Glutamatergic neuron (in vitro differentiated cells): Measurements from ENCODE around the gene TMPRSS6. TPM values are rescaled to one million over a fixed set of nuclear protein-coding genes. Genes with fewer than 3 reads are reported as not detected.
A peak's percentile ranks its signal among the peaks of the same experiment; 100 is the strongest.

Source experiments
- DNase-seq: peaks from one replicate; pipeline ENCODE4 v3.0.0; 2022
- H3K27ac Mint-ChIP-seq: one replicate; pipeline ENCODE4 v1.8.0; 2020; ENCODE audit warnings: mild to moderate bottlenecking, mixed read lengths, inconsistent platforms; ENCODE audit not compliant: unreplicated experiment
- H3K27me3 Mint-ChIP-seq: one replicate; pipeline ENCODE4 v1.8.0; 2020; ENCODE audit warnings: mild to moderate bottlenecking, moderate library complexity, mixed read lengths, inconsistent platforms; ENCODE audit not compliant: unreplicated experiment
- H3K36me3 Mint-ChIP-seq: one replicate; pipeline ENCODE4 v1.8.0; 2020; ENCODE audit warnings: mild to moderate bottlenecking, mixed read lengths, inconsistent platforms; ENCODE audit not compliant: unreplicated experiment
- H3K4me1 Mint-ChIP-seq: one replicate; pipeline ENCODE4 v1.8.0; 2020; ENCODE audit warnings: mild to moderate bottlenecking, low read depth, mixed read lengths, inconsistent platforms; ENCODE audit not compliant: unreplicated experiment
- H3K4me3 Mint-ChIP-seq: one replicate; pipeline ENCODE4 v1.8.0; 2020; ENCODE audit warnings: mild to moderate bottlenecking, mixed read lengths, inconsistent platforms; ENCODE audit not compliant: unreplicated experiment
- H3K9me3 Mint-ChIP-seq: one replicate; pipeline ENCODE4 v1.8.0; 2020; ENCODE audit warnings: mild to moderate bottlenecking, moderate library complexity, mixed read lengths, inconsistent platforms; ENCODE audit not compliant: unreplicated experiment
- total RNA-seq: library from RNA; stranded (reverse); fragmentation: NEBNext Ultra II Directional; extraction: Animal tissue kit (Norgen Biotek cat#: 25700); gene quantifications from one replicate; pipeline ENCODE4 v1.2.1, GENCODE V29; 2021; ENCODE audit not compliant: unreplicated experiment
- TF ChIP-seq, protein P1 (sequence below): fragments of 200-600 bp; sonication (generic); IDR thresholded peaks from one replicate; pipeline ENCODE4 v1.5.0; 2021; ENCODE audit not compliant: partially characterized antibody, unreplicated experiment

Gene TMPRSS6
- total RNA-seq, 1 donor from 2014 or later: 0.12 TPM

DNA sequence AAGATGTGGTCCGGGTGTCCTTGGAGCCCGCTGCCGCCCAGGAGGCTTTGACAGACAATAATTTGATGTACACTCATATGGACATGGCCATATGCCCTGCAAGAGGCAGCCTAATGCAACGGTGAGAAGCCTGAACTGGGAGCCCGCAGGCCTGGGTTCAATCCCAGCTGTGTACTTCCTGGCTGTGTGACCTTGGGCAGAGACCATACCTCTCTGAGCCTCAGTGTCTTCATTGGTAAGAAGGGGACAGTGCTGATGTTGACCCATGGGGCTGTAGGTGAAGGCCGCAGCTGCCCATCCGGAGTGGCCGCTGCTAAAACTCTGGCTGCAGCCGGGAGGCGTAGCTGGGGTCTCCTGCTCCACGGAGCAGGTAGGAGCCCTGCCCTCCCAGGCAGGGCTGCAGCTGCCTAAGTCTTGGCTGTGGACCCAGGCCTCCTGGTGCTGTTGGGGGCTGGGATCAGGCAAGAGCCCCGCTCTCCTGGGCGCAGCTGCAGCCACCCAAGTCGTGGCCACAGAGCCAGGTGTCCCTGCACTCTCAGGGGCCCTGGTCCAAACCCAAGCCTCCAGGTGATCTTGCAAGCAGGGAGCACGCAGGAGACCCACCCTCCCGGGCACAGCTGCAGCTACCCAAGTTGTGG is 31.3 kb upstream of the TMPRSS6 start:
- TF ChIP-seq, protein P1, sequence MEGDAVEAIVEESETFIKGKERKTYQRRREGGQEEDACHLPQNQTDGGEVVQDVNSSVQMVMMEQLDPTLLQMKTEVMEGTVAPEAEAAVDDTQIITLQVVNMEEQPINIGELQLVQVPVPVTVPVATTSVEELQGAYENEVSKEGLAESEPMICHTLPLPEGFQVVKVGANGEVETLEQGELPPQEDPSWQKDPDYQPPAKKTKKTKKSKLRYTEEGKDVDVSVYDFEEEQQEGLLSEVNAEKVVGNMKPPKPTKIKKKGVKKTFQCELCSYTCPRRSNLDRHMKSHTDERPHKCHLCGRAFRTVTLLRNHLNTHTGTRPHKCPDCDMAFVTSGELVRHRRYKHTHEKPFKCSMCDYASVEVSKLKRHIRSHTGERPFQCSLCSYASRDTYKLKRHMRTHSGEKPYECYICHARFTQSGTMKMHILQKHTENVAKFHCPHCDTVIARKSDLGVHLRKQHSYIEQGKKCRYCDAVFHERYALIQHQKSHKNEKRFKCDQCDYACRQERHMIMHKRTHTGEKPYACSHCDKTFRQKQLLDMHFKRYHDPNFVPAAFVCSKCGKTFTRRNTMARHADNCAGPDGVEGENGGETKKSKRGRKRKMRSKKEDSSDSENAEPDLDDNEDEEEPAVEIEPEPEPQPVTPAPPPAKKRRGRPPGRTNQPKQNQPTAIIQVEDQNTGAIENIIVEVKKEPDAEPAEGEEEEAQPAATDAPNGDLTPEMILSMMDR: no peak
- H3K27ac Mint-ChIP-seq: no peak overlapping the region
- H3K9me3 Mint-ChIP-seq: peaks cover 7% of the 10 kb centered on the region
- H3K27me3 Mint-ChIP-seq: peaks cover 9% of the 10 kb centered on the region
- no peak for DNase-seq
- peaks cover 14% of the 10 kb centered on the region for H3K4me1 Mint-ChIP-seq
- H3K4me3 Mint-ChIP-seq: no peak overlapping the region
- H3K36me3 Mint-ChIP-seq: no peaks in the 10 kb centered on the region

GRCh38 chr22:37139762-37140161 is 30.2 kb upstream of the TMPRSS6 start:
- Mint-ChIP-seq H3K27me3 (peaks cover 9% of the 10 kb centered on the region), H3K4me3 (no peak overlapping the region), H3K9me3 (peaks cover 7% of the 10 kb centered on the region), H3K27ac (no peak overlapping the region), H3K36me3 (no peaks in the 10 kb centered on the region), H3K4me1 (peaks cover 17% of the 10 kb centered on the region)
- TF ChIP-seq, protein P1: no peak
- DNase-seq: no peak

GRCh38 chr22:37138849-37139561 is 29.5 kb upstream of the TMPRSS6 start:
- H3K9me3 Mint-ChIP-seq: peaks cover 7% of the 10 kb centered on the region
- H3K27ac Mint-ChIP-seq: peak overlapping the region; percentile 38
- TF ChIP-seq, protein P1: no peak
- peaks cover 17% of the 10 kb centered on the region for H3K4me1 Mint-ChIP-seq
- no peaks in the 10 kb centered on the region for H3K36me3 Mint-ChIP-seq
- peaks cover 9% of the 10 kb centered on the region for H3K27me3 Mint-ChIP-seq
- H3K4me3 Mint-ChIP-seq: no peak overlapping the region
- DNase-seq: no peak

- peaks cover 17% of the 10 kb centered on the region for H3K4me1 Mint-ChIP-seq
- peaks cover 7% of the 10 kb centered on the region for H3K9me3 Mint-ChIP-seq
- DNase-seq: no peak
- H3K27ac Mint-ChIP-seq: no peak overlapping the region
- TF ChIP-seq, protein P1: no peak
- peaks cover 12% of the 10 kb centered on the region for H3K27me3 Mint-ChIP-seq
- no peak overlapping the region for H3K4me3 Mint-ChIP-seq
- no peaks in the 10 kb centered on the region for H3K36me3 Mint-ChIP-seq
Observed at GRCh38 chr22:37137903-37138665, 28.6 kb upstream of the TMPRSS6 start.
